Prostate gland (tissue), 2 donors: ENCODE results near the gene PDZD4. TPM values are rescaled to one million over a fixed set of nuclear protein-coding genes. Genes with fewer than 3 reads are reported as not detected.

Source experiments
- DNase-seq: peaks from one replicate; pipeline ENCODE4 v3.0.0-alpha.2; 2019; ENCODE audit warnings: low spot score
- H3K27ac ChIP-seq, 2 donors: fragments of 200-600 bp; sonication (generic); 2 replicates each; pipeline ENCODE4 v1.5.1; 2017 to 2019
- H3K27me3 ChIP-seq: fragments of 200-600 bp; sonication (generic); replicated peaks from 2 replicates; pipeline ENCODE4 v1.5.1; 2019; ENCODE audit not compliant: insufficient read depth
- H3K36me3 ChIP-seq, 2 donors: fragments of 200-600 bp; sonication (generic); 1 replicate in 1 of 2; 2 replicates in 1 of 2; pipeline versions ENCODE4 v1.5.1 to v1.8.1; 2017 to 2019
- H3K4me1 ChIP-seq: fragments of 200-600 bp; sonication (generic); replicated peaks from 2 replicates; pipeline ENCODE4 v1.5.1; 2019
- H3K4me3 ChIP-seq, 2 donors: fragments of 200-600 bp; sonication (generic); 2 replicates each; pipeline ENCODE4 v1.5.1; 2017 to 2019
- H3K9me3 ChIP-seq: fragments of 200-600 bp; sonication (generic); 2 replicates; pipeline ENCODE4 v1.5.1; 2017
- CTCF ChIP-seq, 4 experiments: fragments of 200-600 bp in 2 of 4; fragments of 450-650 bp in 2 of 4; sonication (generic) in 2 of 4; IDR thresholded peaks; 1 replicate in 3 of 4; 2 replicates in 1 of 4; pipeline ENCODE4 v1.5.1; 2016 to 2019; ENCODE audit warnings: antibody characterized with exemption in 4 of 4, mild to moderate bottlenecking in 2 of 4, moderate library complexity in 2 of 4
- POLR2A ChIP-seq: fragments of 450-650 bp; IDR thresholded peaks from one replicate; pipeline ENCODE4 v1.6.1; 2016; ENCODE audit warnings: antibody characterized with exemption, mild to moderate bottlenecking
- POLR2AphosphoS5 ChIP-seq: sonication (generic); formaldehyde crosslinking; IDR thresholded peaks from one replicate; pipeline ENCODE4 v1.6.1; 2017; ENCODE audit warnings: antibody characterized with exemption
- WGBS: methylation state at CpG from one replicate; pipeline ENCODE4 v1.1.5; 2018; 5-methylcytosine and 5-hydroxymethylcytosine counted together
- intact Hi-C: fragments of 100-400 bp; cut with DNase I; formaldehyde crosslinking; loops from one replicate; pipeline ENCODE4 v1.14.2; 2022
- total RNA-seq, 2 donors: library from RNA; depleted of rRNA; stranded (reverse); fragments of >200 nt; gene quantifications; one replicate each; pipeline ENCODE4 v1.1.0, GENCODE V29; 2016

The PDZD4 gene
- total RNA-seq, 2 donors from 2014 or later: 7.2 to 16.8 TPM

GRCh38 chrX:153870791-153871360 lies 40.5 kb upstream of the PDZD4 start:
- no peak overlapping the region for H3K27ac ChIP-seq
- no peak for DNase-seq
- H3K4me1 ChIP-seq: no peaks in the 10 kb centered on the region
- H3K4me3 ChIP-seq: no peak overlapping the region
- H3K9me3 ChIP-seq: no peaks in the 10 kb centered on the region
- 58% methylated on average over 18 of the region's 21 CpGs for WGBS
- H3K36me3 ChIP-seq: no peaks in the 10 kb centered on the region
- intact Hi-C loops: no loop called here
- TF ChIP-seq POLR2A (no peak), CTCF (IDR thresholded peaks at IDR 0.05) (no peak), POLR2AphosphoS5 (no peak)
- no peaks in the 10 kb centered on the region for H3K27me3 ChIP-seq

GRCh38 chrX:153870288-153870690 lies 39.9 kb upstream of the PDZD4 start:
- Histone ChIP-seq H3K9me3 (no peaks in the 10 kb centered on the region), H3K36me3 (no peaks in the 10 kb centered on the region), H3K27me3 (no peaks in the 10 kb centered on the region), H3K27ac (no peak overlapping the region), H3K4me1 (no peaks in the 10 kb centered on the region), H3K4me3 (no peak overlapping the region)
- TF ChIP-seq POLR2AphosphoS5: no peak
- TF ChIP-seq CTCF (IDR thresholded peaks at IDR 0.05): no peak
- no peak for TF ChIP-seq POLR2A
- intact Hi-C loops: no loop called here
- DNase-seq: no peak
- WGBS: 66% methylated on average over 4 of the region's 11 CpGs

- Histone ChIP-seq H3K4me3 (no peak overlapping the region), H3K36me3 (no peaks in the 10 kb centered on the region), H3K27me3 (no peaks in the 10 kb centered on the region), H3K4me1 (no peaks in the 10 kb centered on the region), H3K27ac (no peak overlapping the region), H3K9me3 (no peaks in the 10 kb centered on the region)
- WGBS: 90% methylated on average over 25 of the region's 31 CpGs
- no peak for TF ChIP-seq POLR2AphosphoS5
- no peak for TF ChIP-seq POLR2A
- TF ChIP-seq CTCF (IDR thresholded peaks at IDR 0.05): no peak
- no peak for DNase-seq
- intact Hi-C loops: no loop called here
Measured at GRCh38 chrX:153869473-153870287, 39.3 kb upstream of the PDZD4 start.

- no peaks in the 10 kb centered on the region for H3K27me3 ChIP-seq
- H3K4me1 ChIP-seq: no peaks in the 10 kb centered on the region
- no peaks in the 10 kb centered on the region for H3K9me3 ChIP-seq
- H3K4me3 ChIP-seq: no peak overlapping the region
- no peak for DNase-seq
- H3K27ac ChIP-seq: no peak overlapping the region
- intact Hi-C loops: no loop called here
- WGBS: 92% methylated on average over 19 of the region's 26 CpGs
- no peaks in the 10 kb centered on the region for H3K36me3 ChIP-seq
- no peak for TF ChIP-seq CTCF (IDR thresholded peaks at IDR 0.05)
- TF ChIP-seq POLR2A: no peak
- no peak for TF ChIP-seq POLR2AphosphoS5
Measured at GRCh38 chrX:153868576-153869472, 38.5 kb upstream of the PDZD4 start.
